ENCODE data around the gene SEMA5A. TPM values are rescaled to one million over a fixed set of nuclear protein-coding genes. Genes with fewer than 3 reads are reported as not detected.

The SEMA5A gene
- polyA plus RNA-seq, 1 donor from 2014 or later: not detected

- no peaks in the 10 kb centered on the region for H3K36me3 Mint-ChIP-seq
- H3K4me3 Mint-ChIP-seq: no peak overlapping the region
- no peaks in the 10 kb centered on the region for H3K27me3 Mint-ChIP-seq
- no peaks in the 10 kb centered on the region for H3K4me1 Mint-ChIP-seq
- H3K9me3 Mint-ChIP-seq: peaks cover 2 to 8% (median 3%) of the 10 kb centered on the region in 3 donors
- no peak overlapping the region for H3K27ac Mint-ChIP-seq
Measured at GRCh38 chr5:9437741-9438240, 108.1 kb downstream of the SEMA5A start.

DNA sequence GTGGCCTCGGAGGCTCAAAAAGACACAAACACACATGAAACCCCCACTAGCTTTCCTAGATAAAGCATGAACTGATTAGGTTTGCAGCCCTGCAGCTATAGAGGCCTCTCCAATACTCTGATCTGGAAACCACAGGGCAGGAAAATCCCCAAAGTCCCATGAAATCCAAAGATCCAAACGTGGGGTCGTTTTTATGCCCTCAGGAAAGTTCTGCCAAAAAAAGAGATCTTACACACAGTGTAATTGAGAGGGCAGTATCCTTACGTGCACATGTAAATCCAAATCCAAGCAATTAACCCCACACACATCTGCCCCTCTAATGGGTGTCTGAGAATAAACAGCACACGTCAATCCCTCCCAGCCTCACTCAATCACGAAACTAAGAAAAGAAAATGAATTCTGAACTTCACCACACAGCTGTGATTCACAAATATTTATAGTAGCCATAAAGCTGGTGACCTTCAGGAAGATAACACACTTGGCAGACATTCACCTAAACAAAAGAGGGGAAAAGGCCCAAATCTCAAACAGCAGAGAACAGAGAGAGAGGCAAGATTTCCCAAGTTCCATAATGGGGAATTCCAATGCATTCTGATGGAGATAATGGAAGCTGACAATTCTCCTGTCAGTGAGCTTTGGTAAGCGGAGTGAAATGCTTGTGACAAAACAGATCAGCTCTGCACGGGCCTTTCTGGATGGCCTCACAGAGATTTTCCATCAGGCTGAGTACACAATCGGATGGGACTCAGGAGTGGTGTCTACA is 114.2 kb downstream of the SEMA5A start:
- no peak overlapping the region for H3K27ac Mint-ChIP-seq
- H3K9me3 Mint-ChIP-seq: peaks cover 0 to 3% (median 2%) of the 10 kb centered on the region in 3 donors
- H3K27me3 Mint-ChIP-seq: no peaks in the 10 kb centered on the region
- H3K36me3 Mint-ChIP-seq: no peaks in the 10 kb centered on the region
- H3K4me1 Mint-ChIP-seq: no peaks in the 10 kb centered on the region
- H3K4me3 Mint-ChIP-seq: no peak overlapping the region

DNA sequence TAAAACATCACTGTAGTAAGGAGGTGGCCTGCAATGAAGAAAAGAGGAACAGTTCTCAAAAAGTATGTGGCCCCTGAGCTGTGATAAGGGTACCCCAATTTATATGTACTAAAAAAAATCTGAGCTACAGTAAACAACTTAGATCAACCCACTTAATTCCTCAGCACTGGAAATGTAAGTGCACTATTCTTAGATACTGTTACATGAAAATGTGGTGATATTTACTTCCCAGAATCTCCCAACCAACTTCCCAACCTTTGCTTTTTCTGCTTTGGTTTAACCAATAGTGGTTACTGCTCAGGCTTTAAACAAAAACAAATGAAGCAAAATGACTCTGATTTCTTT is 114.8 kb downstream of the SEMA5A start:
- Mint-ChIP-seq H3K4me1 (no peaks in the 10 kb centered on the region), H3K27me3 (no peaks in the 10 kb centered on the region), H3K9me3 (peaks cover 0 to 3% (median 2%) of the 10 kb centered on the region in 3 donors), H3K4me3 (no peak overlapping the region), H3K36me3 (no peaks in the 10 kb centered on the region), H3K27ac (no peak overlapping the region)

DNA sequence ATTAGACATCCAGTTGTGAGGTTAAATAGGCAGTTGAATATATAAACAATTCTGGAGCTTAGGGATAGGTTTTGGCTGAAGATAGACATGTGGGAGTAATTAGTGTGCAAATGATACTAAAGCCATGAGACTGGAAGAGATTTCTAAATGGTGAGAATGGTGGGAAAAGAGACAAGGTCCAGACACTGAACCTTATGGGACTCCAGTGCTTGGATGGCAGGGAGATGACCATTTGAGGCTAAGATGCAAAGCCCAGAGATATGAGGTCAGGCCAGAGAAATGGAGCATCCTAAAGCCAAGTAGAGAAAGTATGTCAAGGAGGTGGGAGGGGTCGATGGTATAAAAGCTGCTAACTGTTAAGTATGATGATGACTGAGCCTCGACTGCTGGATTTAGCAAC is 115.6 kb downstream of the SEMA5A start:
- Mint-ChIP-seq H3K27ac (no peak overlapping the region), H3K4me1 (no peaks in the 10 kb centered on the region), H3K36me3 (no peaks in the 10 kb centered on the region), H3K4me3 (no peak overlapping the region), H3K9me3 (peaks cover 0 to 3% (median 2%) of the 10 kb centered on the region in 3 donors), H3K27me3 (no peaks in the 10 kb centered on the region)

DNA sequence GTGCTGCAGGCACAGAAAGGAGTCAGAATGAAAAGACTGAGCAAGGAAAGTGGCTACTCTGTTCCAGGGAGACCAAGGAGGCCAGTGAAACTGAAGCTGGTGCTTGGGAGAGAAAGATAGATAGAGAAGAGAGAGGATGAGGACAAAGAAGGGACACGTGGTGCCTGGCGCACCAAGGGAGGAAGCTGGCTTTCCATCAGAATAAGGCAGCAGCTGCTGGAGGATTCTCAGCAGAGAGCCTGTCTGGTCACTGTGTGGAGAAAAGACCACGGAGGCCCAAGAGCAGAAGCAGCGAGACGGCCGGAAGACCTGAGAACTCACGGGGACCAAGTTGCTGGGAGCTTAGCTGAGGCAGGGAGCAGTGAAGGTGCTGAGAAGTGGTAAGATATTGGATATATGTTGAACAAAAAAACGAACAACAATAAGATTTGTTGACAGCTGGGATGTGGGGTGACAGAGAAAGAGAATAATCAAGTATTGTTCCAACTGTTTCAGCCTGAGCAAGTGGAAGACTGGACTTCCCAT is 116.1 kb downstream of the SEMA5A start:
- no peaks in the 10 kb centered on the region for H3K27me3 Mint-ChIP-seq
- no peaks in the 10 kb centered on the region for H3K36me3 Mint-ChIP-seq
- H3K4me1 Mint-ChIP-seq: no peaks in the 10 kb centered on the region
- no peak overlapping the region for H3K27ac Mint-ChIP-seq
- H3K4me3 Mint-ChIP-seq: no peak overlapping the region
- H3K9me3 Mint-ChIP-seq: peaks cover under 1 to 7% (median 2%) of the 10 kb centered on the region in 3 donors

DNA sequence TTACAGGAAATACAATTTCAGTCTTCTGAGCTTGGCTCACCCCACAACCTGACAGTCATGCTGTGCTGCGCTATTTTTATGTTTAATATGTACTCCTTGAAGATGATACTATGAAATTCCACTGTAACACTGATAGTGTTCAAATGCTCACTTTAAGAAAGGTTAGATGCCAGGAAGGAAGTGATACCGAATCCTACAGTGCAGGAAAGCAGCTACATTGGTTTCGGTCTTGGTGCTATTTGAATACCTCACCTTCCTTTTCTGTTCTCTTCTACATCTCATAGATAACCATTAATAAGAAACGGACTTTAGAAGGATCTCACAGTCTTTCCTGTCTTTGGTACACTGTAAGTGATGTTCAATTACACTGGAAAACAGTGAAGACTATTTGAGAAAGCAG is 117.6 kb downstream of the SEMA5A start:
- Mint-ChIP-seq H3K27ac (no peak overlapping the region), H3K4me3 (no peak overlapping the region), H3K9me3 (peaks cover 2 to 7% (median 4%) of the 10 kb centered on the region in 3 donors), H3K36me3 (no peaks in the 10 kb centered on the region), H3K27me3 (no peaks in the 10 kb centered on the region), H3K4me1 (no peaks in the 10 kb centered on the region)

GRCh38 chr5:9425710-9426109 is 120.2 kb downstream of the SEMA5A start:
- Mint-ChIP-seq H3K27me3 (no peaks in the 10 kb centered on the region), H3K36me3 (no peaks in the 10 kb centered on the region), H3K4me1 (no peaks in the 10 kb centered on the region), H3K4me3 (no peak overlapping the region), H3K9me3 (peaks cover 2 to 4% (median 4%) of the 10 kb centered on the region in 3 donors), H3K27ac (no peak overlapping the region)

DNA sequence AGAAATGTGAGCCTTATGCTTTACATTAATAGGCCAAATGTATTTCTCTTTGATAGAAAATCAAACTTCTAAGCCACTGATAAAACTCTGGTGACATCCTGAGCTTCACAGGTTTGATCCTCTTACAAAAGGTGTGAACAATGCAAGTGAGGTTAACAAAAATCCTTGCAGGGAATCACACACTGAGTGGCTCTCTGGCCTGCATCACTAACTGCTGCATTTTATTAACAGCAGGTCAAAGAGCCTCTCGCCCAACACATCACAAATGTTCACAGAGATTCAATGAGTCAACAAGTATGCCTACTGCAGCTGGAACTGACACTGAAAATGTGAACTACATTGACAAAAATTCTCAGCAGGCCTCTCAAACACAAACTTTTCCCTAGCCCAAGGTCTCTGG is 122.3 kb downstream of the SEMA5A start:
- Mint-ChIP-seq H3K36me3 (no peaks in the 10 kb centered on the region), H3K4me1 (no peaks in the 10 kb centered on the region), H3K27me3 (no peaks in the 10 kb centered on the region), H3K4me3 (no peak overlapping the region), H3K9me3 (peaks cover 2 to 15% (median 7%) of the 10 kb centered on the region in 3 donors), H3K27ac (no peak overlapping the region)

GRCh38 chr5:9421884-9422283 is 124.0 kb downstream of the SEMA5A start:
- H3K27ac Mint-ChIP-seq: no peak overlapping the region
- no peaks in the 10 kb centered on the region for H3K4me1 Mint-ChIP-seq
- peaks cover 4 to 23% (median 9%) of the 10 kb centered on the region in 3 donors for H3K9me3 Mint-ChIP-seq
- no peak overlapping the region for H3K4me3 Mint-ChIP-seq
- H3K36me3 Mint-ChIP-seq: no peaks in the 10 kb centered on the region
- no peaks in the 10 kb centered on the region for H3K27me3 Mint-ChIP-seq

DNA sequence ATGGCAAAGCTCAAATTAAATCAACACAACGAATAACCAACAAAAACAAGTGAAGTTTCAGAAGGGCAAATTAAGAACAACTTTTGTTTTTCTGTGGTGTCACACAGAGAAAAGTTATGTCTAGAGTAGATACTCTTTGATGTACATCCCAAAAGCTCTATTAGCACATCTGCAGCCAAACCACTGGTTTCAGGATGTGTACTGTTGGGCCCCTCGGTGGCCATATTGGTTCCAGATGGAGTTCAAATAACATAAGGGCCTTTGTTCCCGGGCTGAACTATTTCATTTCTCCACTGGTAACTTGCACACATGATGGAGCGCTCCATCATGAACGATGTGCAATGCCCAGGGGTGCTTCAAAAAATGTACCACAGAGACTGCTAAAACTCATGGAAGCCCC is 126.1 kb downstream of the SEMA5A start:
- H3K9me3 Mint-ChIP-seq: peaks cover 4 to 18% (median 9%) of the 10 kb centered on the region in 3 donors
- H3K27ac Mint-ChIP-seq: no peak overlapping the region
- H3K36me3 Mint-ChIP-seq: no peaks in the 10 kb centered on the region
- no peaks in the 10 kb centered on the region for H3K27me3 Mint-ChIP-seq
- H3K4me1 Mint-ChIP-seq: no peaks in the 10 kb centered on the region
- H3K4me3 Mint-ChIP-seq: no peak overlapping the region

DNA sequence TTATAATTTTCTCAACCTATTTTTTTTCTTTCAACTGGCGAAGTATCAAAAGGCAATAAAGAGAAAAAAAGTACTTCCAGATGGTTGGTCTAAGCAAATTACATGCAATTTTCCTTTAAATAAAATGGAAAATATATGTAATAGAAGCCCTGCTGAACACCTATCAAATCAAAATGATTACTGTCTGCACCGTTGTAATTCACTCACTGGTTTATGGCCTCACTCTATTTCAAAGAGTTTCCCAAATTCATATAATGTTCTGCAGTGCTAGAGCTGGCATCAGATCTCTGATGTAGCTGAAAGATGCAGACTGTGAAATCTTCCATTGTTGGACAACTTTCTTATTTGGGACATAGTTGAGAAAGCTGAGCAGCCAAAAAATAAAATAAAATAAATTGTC is 130.3 kb downstream of the SEMA5A start:
- no peaks in the 10 kb centered on the region for H3K36me3 Mint-ChIP-seq
- H3K4me3 Mint-ChIP-seq: no peak overlapping the region
- H3K27ac Mint-ChIP-seq: no peak overlapping the region
- H3K4me1 Mint-ChIP-seq: no peaks in the 10 kb centered on the region
- peaks cover 4 to 18% (median 8%) of the 10 kb centered on the region in 3 donors for H3K9me3 Mint-ChIP-seq
- no peaks in the 10 kb centered on the region for H3K27me3 Mint-ChIP-seq

GRCh38 chr5:9415091-9415490 is 130.8 kb downstream of the SEMA5A start:
- Mint-ChIP-seq H3K4me3 (no peak overlapping the region), H3K27ac (no peak overlapping the region), H3K27me3 (no peaks in the 10 kb centered on the region), H3K9me3 (peaks cover 4 to 18% (median 8%) of the 10 kb centered on the region in 3 donors), H3K4me1 (no peaks in the 10 kb centered on the region), H3K36me3 (no peaks in the 10 kb centered on the region)

DNA sequence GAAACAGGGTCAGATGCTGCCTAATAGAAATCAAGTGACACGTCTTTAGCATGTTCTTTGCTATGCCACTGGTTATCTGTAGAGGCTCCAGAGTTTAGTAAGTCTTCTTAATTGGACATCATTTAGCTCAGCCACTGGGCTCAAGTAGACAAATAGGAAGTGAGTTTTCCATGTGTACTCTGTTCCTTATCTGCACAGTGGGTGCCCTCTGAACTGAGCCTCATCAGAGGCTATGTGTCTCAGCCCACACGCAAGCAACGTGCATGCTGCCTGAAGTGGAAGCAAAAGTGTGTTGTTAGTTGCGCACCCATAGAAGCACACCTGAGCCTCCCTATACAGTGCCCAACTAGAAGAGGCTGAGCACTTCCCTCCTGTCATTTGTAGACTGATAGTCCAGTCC is 134.7 kb downstream of the SEMA5A start:
- Mint-ChIP-seq H3K27me3 (no peaks in the 10 kb centered on the region), H3K9me3 (peaks cover 2 to 10% (median 5%) of the 10 kb centered on the region in 3 donors), H3K36me3 (no peaks in the 10 kb centered on the region), H3K4me3 (no peak overlapping the region), H3K4me1 (no peaks in the 10 kb centered on the region), H3K27ac (no peak overlapping the region)

DNA sequence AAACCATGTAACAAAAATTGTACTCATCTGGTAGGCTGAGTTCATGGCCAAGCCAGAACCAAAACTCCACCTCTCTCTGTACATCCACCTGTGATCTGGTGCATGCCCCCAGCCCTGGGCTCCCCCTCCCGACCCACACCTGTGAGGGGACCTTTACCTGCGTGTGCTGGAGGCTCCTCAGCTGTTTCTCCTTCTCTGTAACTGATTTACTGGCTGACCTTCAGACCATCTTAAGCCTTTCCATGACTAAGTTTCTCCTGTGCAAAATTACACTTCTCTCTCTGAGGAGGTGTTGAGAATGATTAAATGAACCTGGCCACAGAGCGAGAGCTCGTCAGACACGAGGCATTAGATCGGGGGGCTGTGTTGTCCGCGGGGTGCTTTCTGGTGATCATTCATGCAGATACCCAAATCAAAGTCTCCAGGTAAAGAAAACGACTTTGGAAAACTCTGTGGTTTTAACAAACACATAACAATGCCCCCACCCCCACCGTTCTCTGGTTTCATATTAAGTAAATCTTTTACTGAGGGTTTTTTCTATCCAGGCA is 136.4 kb downstream of the SEMA5A start:
- no peak overlapping the region for H3K27ac Mint-ChIP-seq
- H3K9me3 Mint-ChIP-seq: peaks cover 2 to 10% (median 5%) of the 10 kb centered on the region in 3 donors
- H3K27me3 Mint-ChIP-seq: no peaks in the 10 kb centered on the region
- H3K4me1 Mint-ChIP-seq: no peaks in the 10 kb centered on the region
- no peak overlapping the region for H3K4me3 Mint-ChIP-seq
- no peaks in the 10 kb centered on the region for H3K36me3 Mint-ChIP-seq

GRCh38 chr5:9408964-9409363 is 136.9 kb downstream of the SEMA5A start:
- Mint-ChIP-seq H3K4me3 (no peak overlapping the region), H3K4me1 (no peaks in the 10 kb centered on the region), H3K9me3 (peaks cover 0 to 10% (median 5%) of the 10 kb centered on the region in 3 donors), H3K36me3 (no peaks in the 10 kb centered on the region), H3K27me3 (no peaks in the 10 kb centered on the region), H3K27ac (no peak overlapping the region)

Measured in IgD-negative memory B cell (primary cell).